ENCODE results near the gene ADRA2C.

ADRA2C gene

GRCh38 chr4:3732076-3733028 lies 33.8 kb upstream of the ADRA2C start:
- no peak for DNase-seq (ENCODE audit: low read depth, low spot score)
- H3K27ac ChIP-seq, result no peak overlapping the region

- H3K27ac ChIP-seq, result no peak overlapping the region
- no peak for DNase-seq (ENCODE audit: low read depth, low spot score)
Measured at GRCh38 chr4:3733195-3733594, 33.0 kb upstream of the ADRA2C start.

- DNase-seq (ENCODE audit: low read depth, low spot score), result no peak
- H3K27ac ChIP-seq, result no peak overlapping the region
Measured at GRCh38 chr4:3735196-3735595, 31.0 kb upstream of the ADRA2C start.

DNA sequence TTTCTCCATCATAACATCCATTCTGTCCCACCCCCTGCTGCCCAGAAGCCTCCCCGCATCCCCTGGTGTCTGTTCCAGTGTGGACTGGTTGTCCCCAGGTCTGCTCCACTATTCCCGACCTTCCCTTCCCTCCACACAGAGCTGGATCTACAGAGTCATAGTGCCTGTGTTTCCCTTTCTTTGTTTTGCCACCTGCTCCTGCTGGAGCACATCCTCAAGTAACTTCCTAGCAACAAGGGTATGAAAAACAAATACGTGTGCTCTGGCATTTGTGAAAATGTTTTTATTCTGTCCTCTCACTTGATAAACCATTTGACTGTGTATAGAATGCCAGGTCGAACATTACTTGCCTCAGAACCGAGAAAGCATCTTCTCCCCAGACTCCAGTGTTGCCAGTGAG lies 29.9 kb upstream of the ADRA2C start:
- DNase-seq (ENCODE audit: low read depth, low spot score), result no peak
- no peak overlapping the region for H3K27ac ChIP-seq

DNA sequence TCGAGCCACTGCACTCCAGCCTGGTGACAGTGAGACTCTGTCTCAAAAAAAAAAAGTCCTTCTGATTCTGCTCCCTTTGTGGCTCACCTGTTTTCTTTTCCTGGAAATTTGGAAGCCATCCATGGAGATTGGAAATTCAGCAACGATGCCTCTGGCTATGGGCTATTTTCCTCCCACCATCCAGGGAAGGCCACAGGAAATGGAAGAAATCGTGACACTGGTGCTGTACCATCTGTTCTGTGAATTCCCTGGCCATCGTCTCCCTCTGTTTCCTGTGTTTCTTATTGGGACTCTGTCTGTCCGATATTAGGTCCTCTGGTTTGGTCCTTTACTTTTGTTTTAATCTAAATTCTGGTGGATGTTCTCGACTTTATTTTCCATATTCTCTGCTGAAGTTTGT lies 29.4 kb upstream of the ADRA2C start:
- H3K27ac ChIP-seq, result no peak overlapping the region
- no peak for DNase-seq (ENCODE audit: low read depth, low spot score)

- no peak overlapping the region for H3K27ac ChIP-seq
- no peak for DNase-seq (ENCODE audit: low read depth, low spot score)
Measured at GRCh38 chr4:3739577-3739976, 26.6 kb upstream of the ADRA2C start.

- H3K27ac ChIP-seq, result no peak overlapping the region
- DNase-seq (ENCODE audit: low read depth, low spot score), result no peak
Measured at GRCh38 chr4:3740256-3740655, 25.9 kb upstream of the ADRA2C start.

DNA sequence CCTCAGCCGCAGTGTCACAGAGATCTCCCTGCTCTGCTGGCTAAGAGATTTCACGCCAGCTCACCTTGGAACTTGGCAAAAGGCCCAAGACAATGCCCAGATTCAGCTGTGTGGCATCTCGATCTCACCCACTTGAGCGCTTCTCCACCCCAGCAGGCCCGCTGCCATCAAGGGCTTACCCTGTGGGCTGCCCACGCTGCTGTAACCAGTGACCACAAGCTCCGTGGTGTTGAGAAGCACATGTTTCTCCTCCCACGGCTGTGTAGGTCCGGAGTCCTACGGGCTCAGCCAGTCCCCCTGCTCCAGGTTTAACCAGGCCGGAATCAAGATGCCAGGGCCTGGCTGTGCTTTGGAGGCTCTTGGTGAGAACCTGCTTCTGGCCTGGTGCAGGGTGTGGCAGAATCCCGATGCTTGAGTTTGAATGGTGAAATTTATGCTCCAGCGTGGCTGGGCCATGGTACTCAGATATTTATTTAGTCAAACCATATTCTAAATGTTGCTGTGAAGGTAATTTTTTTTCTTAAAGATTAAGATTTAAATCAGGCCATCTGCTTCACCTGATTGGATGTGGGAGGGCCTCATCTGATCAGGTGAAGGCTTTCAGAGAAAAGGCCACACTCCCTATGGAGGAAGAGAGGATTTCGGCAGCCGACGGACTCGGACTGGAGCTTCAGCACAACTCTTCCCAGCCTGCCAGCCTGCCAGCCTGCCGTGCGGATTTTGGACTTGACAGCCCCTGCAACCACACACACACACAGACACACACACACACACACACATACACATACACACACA lies 24.8 kb upstream of the ADRA2C start:
- DNase-seq (ENCODE audit: low read depth, low spot score), result no peak
- no peak overlapping the region for H3K27ac ChIP-seq

DNA sequence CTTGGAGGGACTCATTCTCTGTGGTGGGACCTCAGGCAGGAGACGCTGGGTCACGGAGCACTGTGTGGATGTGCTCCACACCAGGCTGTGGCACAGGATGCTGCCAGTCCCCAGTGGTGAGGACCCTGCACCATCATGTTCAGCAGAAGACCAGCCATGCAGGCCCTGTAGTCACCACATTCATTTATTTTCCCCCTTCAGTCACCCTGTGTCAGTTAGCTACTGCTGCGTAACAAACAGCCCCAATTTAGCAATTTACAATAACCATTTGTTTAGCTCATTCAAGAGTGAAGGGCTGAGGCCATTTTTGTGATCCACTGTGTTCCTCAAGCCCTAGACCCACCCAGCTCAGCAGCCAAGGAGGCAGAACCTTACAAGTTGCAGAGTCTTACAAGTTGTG lies 23.6 kb upstream of the ADRA2C start:
- no peak for DNase-seq (ENCODE audit: low read depth, low spot score)
- H3K27ac ChIP-seq, result no peak overlapping the region

DNA sequence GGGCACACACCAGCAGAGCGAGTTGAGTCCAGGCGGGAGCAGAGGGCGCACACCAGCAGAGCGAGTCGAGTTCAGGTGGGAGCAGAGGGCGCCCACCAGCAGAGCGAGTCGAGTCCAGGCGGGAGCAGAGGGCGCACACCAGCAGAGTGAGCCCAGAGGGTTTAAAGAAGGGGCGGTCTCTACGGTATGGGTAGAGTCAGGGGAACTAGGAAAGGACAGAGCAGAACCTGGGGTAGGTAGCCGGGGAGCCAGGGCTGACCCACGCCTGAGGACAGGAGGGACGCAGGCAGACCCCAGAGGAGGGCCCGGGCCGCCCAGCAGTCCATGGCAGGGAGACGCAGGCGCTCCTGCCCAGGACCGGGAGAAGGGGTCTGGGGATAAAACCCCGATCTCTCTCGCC lies 22.0 kb upstream of the ADRA2C start:
- H3K27ac ChIP-seq, result no peak overlapping the region
- DNase-seq (ENCODE audit: low read depth, low spot score), result no peak

DNA sequence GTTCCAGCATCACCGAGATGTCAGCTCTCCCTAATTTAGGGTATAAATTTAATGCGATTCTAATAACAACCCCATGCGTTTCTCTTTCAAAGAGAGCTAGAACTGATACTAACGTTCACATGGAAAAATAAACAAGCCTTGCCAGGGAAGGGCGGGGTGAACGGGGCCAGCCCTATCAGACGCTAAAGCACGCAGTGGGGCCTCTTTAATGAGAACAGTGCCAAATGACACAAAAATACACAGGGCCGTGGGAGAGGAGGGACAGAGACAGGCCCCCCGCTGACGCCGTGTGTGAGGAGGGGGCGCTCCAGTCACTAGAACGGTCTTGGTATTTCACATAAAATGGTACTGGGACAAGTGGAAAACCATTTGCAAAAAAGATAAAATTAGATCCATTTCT lies 21.3 kb upstream of the ADRA2C start:
- DNase-seq (ENCODE audit: low read depth, low spot score), result no peak
- H3K27ac ChIP-seq, result no peak overlapping the region

DNA sequence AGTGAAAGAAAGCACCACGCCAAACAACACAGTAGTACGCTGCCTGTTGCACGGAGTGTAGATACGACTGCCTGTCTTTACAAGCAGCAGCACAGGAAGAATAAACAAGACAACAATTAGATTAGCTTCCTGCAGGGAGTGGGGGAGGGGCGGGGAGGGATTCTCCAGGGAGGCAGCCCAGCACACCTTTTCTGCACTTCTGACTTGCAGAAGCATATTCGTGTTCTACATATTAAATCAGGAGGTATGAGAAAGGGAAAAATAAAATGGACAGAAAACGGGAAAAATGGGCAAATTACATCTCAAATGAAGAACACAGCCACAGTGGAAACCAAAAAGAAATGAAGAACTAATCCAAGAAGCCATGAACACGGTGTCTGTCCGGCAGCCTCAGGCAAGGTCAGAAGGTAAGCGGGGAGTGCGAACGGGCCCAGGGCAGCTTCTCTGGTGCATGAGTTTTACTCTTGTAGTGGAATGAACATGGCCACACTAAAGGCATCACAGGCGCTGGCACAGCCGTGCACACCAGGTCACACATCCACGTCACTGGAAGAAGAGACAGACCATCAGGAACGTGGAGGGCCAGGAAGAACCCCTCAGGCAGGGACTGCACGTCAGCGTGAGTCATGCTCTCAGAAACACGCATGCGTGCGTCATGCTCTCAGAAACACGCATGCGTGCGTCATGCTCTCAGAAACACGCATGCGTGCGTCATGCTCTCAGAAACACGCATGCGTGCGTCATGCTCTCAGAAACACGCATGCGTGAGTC lies 20.1 kb upstream of the ADRA2C start:
- no peak overlapping the region for H3K27ac ChIP-seq
- DNase-seq (ENCODE audit: low read depth, low spot score), result no peak

GRCh38 chr4:3746701-3747580 lies 19.2 kb upstream of the ADRA2C start:
- H3K27ac ChIP-seq, result no peak overlapping the region
- no peak for DNase-seq (ENCODE audit: low read depth, low spot score)

GRCh38 chr4:3747581-3747904 lies 18.6 kb upstream of the ADRA2C start:
- no peak overlapping the region for H3K27ac ChIP-seq
- DNase-seq (ENCODE audit: low read depth, low spot score), result no peak

- no peak overlapping the region for H3K27ac ChIP-seq
- no peak for DNase-seq (ENCODE audit: low read depth, low spot score)
Measured at GRCh38 chr4:3748136-3748898, 17.9 kb upstream of the ADRA2C start.

DNA sequence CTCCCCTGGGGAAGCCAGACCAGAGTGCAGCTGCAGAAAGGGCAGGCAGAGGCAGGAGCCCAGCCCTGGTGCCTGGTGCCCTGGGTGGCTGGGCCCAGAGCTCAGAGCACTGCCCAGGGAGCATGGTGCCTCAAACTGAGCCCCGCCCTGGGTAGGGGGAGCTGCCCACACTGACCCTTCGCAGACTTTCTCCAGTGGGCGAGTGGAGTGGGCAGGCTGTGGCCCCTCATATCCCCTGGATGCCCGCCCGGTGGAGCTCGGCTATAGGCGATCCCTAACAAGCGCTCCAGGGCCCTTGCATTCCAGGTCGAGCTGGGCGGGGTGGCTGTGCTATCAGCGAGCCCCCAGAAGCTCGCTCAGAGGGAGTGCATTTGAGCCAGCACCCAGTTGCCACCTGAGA lies 17.1 kb upstream of the ADRA2C start:
- no peak for DNase-seq (ENCODE audit: low read depth, low spot score)
- no peak overlapping the region for H3K27ac ChIP-seq

DNA sequence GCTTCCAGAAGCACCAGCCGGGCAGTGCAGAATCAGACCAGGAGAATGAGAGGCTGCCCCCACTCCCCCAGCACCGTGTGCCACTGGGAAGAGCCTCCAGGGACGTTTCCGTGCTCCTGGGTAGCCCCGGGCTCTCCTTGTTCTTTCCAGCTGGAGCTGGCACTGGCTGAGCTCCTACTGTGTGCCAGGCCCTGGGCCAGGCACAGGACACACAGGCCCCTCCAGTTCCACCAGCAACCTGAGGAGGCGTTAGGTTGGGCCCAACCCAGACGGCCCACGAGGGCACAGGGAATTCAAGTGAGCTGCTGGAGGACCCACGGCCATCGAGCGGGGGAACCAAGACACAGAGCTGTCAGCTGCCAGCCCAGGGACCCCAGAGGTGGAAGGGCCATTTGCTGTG lies 15.9 kb upstream of the ADRA2C start:
- H3K27ac ChIP-seq, result no peak overlapping the region
- DNase-seq (ENCODE audit: low read depth, low spot score), result no peak

- no peak for DNase-seq (ENCODE audit: low read depth, low spot score)
- H3K27ac ChIP-seq, result no peak overlapping the region
Measured at GRCh38 chr4:3752022-3752421, 14.2 kb upstream of the ADRA2C start.

GRCh38 chr4:3753726-3754412 lies 12.3 kb upstream of the ADRA2C start:
- H3K27ac ChIP-seq, result no peak overlapping the region
- DNase-seq (ENCODE audit: low read depth, low spot score), result no peak

All from epithelial cell of prostate (primary cell).